ENCODE measurements around the gene ACADVL.

DNA sequence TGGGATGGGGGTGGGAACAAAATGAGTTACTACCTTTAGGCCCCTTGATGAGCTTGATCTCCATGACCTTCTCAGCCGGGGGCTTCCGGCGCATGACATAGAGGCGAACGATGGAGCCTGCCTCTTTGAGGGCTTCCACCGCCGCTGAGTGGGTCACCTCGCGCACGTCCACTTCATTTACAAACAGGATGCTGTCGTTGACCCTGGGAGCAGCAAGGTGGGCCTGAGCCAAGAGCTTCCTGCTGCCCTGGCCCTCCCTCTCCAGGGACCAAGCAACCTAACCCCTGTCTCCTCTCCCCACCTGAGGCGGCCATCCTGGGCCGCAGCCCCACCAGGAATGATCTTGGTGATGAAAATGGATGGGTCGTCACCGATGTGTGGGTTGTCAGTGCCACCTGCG is 16.3 kb upstream of the ACADVL start:
- TF ChIP-seq, protein P1, sequence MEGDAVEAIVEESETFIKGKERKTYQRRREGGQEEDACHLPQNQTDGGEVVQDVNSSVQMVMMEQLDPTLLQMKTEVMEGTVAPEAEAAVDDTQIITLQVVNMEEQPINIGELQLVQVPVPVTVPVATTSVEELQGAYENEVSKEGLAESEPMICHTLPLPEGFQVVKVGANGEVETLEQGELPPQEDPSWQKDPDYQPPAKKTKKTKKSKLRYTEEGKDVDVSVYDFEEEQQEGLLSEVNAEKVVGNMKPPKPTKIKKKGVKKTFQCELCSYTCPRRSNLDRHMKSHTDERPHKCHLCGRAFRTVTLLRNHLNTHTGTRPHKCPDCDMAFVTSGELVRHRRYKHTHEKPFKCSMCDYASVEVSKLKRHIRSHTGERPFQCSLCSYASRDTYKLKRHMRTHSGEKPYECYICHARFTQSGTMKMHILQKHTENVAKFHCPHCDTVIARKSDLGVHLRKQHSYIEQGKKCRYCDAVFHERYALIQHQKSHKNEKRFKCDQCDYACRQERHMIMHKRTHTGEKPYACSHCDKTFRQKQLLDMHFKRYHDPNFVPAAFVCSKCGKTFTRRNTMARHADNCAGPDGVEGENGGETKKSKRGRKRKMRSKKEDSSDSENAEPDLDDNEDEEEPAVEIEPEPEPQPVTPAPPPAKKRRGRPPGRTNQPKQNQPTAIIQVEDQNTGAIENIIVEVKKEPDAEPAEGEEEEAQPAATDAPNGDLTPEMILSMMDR (conservative IDR thresholded peaks at IDR 0.05; ENCODE audit: low read depth, low read length) = no peak
- TF ChIP-seq POLR2A (IDR thresholded peaks at IDR 0.05; ENCODE audit: low read depth, low read length) = no peak
- no peak for TF ChIP-seq FOS (IDR thresholded peaks at IDR 0.05; ENCODE audit: low read depth, low read length)
- TF ChIP-seq RCOR1 (IDR thresholded peaks at IDR 0.05; ENCODE audit: insufficient replicate concordance, low read length) = no peak
- TF ChIP-seq MAZ (IDR thresholded peaks at IDR 0.05; ENCODE audit: borderline replicate concordance, low read depth, low read length) = no peak
- TF ChIP-seq RAD21 (IDR thresholded peaks at IDR 0.05; ENCODE audit: low read length) = no peak
- no peak for TF ChIP-seq CEBPB (IDR thresholded peaks at IDR 0.05; ENCODE audit: low read depth, low read length)
- no peak for TF ChIP-seq USF2 (IDR thresholded peaks at IDR 0.05; ENCODE audit: low read depth, low read length)
- no peak for TF ChIP-seq MAFK (IDR thresholded peaks at IDR 0.05; ENCODE audit: low read depth, low read length)

All from IMR-90 (cell line).